SK-N-SH (cell line): ENCODE data around the gene MBLAC1. TPM values are rescaled to one million over a fixed set of nuclear protein-coding genes. Genes with fewer than 3 reads are reported as not detected.

Experiments
- CTCF ChIA-PET: fragments of 300-600, 350-600 bp; formaldehyde crosslinking; extraction: SDS; loops from one replicate; lab custom pipeline; 2021; lab: Yijun Ruan, JAX
- POLR2A ChIA-PET: fragments of 350-600 bp; sonication (Branson Sonifier 250); formaldehyde crosslinking; extraction: SDS; loops from one replicate; lab custom pipeline; 2020; ENCODE audit warnings: antibody characterized with exemption, inconsistent platforms; lab: Yijun Ruan, JAX
- DNase-seq: peaks from one replicate; pipeline ENCODE4 v3.0.0; 2012
- H2AFZ ChIP-seq: fragments of 200-600 bp; sonication (generic); 2 replicates; pipeline ENCODE4 v1.8.1; 2016; ENCODE audit warnings: antibody characterized with exemption, mild to moderate bottlenecking, low read depth
- H3F3A ChIP-seq: fragments of 200-600 bp; sonication (generic); replicated peaks from 2 replicates; pipeline ENCODE3; 2016; ENCODE audit warnings: antibody characterized with exemption, mild to moderate bottlenecking; ENCODE audit not compliant: insufficient read depth
- H3K27ac ChIP-seq, 2 experiments: fragments of 200-500 bp in 1 of 2; fragments of 200-600 bp in 1 of 2; sonication (Bioruptor generic) in 1 of 2; sonication (generic), shearing (Covaris generic) in 1 of 2; 2 replicates each; pipeline versions ENCODE4 v1.5.1 to v1.6.1; 2014 to 2016; ENCODE audit warnings: low read depth in 2 of 2, inconsistent platforms in 1 of 2, low read length in 1 of 2, mild to moderate bottlenecking in 1 of 2, mixed read lengths in 1 of 2
- H3K27me3 ChIP-seq: fragments of 200-600 bp; sonication (generic), shearing (Covaris generic); 2 replicates; pipeline ENCODE4 v1.6.1; 2016; ENCODE audit warnings: mixed run types; ENCODE audit not compliant: insufficient read depth
- H3K36me3 ChIP-seq, 2 experiments: fragments of 200-500 bp in 1 of 2; fragments of 200-600 bp in 1 of 2; sonication (Bioruptor generic) in 1 of 2; sonication (generic) in 1 of 2; replicated peaks in 1 of 2; 2 replicates each; pipeline versions ENCODE3 to v1.5.1; 2014 to 2016; ENCODE audit warnings: low read length in 1 of 2, mild to moderate bottlenecking in 1 of 2; ENCODE audit not compliant: insufficient read depth in 2 of 2, control insufficient read depth in 1 of 2
- H3K4me1 ChIP-seq, 2 experiments: fragments of 200-500 bp in 1 of 2; fragments of 200-600 bp in 1 of 2; sonication (Bioruptor generic) in 1 of 2; sonication (generic), shearing (Covaris generic) in 1 of 2; 2 replicates each; pipeline versions ENCODE4 v1.5.1 to v1.6.1; 2014 to 2016; ENCODE audit warnings: low read depth in 1 of 2, low read length in 1 of 2, mixed run types in 1 of 2; ENCODE audit not compliant: insufficient read depth in 2 of 2, control insufficient read depth in 1 of 2
- H3K4me2 ChIP-seq: fragments of 200-600 bp; sonication (generic), shearing (Covaris generic); 2 replicates; pipeline ENCODE4 v1.6.1; 2017; ENCODE audit warnings: mixed run types
- H3K4me3 ChIP-seq, 2 experiments: fragments of 200-500 bp in 1 of 2; fragments of 200-600 bp in 1 of 2; sonication (Bioruptor generic) in 1 of 2; sonication (generic), shearing (Covaris generic) in 1 of 2; 2 replicates each; pipeline versions ENCODE4 v1.5.1 to v1.8.1; 2014 to 2016; ENCODE audit warnings: low read depth in 2 of 2, inconsistent platforms in 1 of 2, low read length in 1 of 2, mild to moderate bottlenecking in 1 of 2, mixed read lengths in 1 of 2, moderate library complexity in 1 of 2
- H3K79me2 ChIP-seq: fragments of 200-600 bp; sonication (generic); 2 replicates; pipeline ENCODE4 v1.8.1; 2017; ENCODE audit warnings: mild to moderate bottlenecking; ENCODE audit not compliant: insufficient read depth
- H3K9ac ChIP-seq: fragments of 200-600 bp; sonication (generic); 2 replicates; pipeline ENCODE4 v1.6.1; 2017; ENCODE audit warnings: mixed run types
- H3K9me2 ChIP-seq: fragments of 200-600 bp; sonication (generic); 2 replicates; pipeline ENCODE4 v1.6.1; 2017; ENCODE audit warnings: mixed run types
- H3K9me3 ChIP-seq: fragments of 200-600 bp; sonication (generic); 2 replicates; pipeline ENCODE4 v1.6.1; 2017; ENCODE audit warnings: mixed run types, mild to moderate bottlenecking, moderate library complexity
- H4K20me1 ChIP-seq: fragments of 200-600 bp; sonication (generic); 2 replicates; pipeline ENCODE4 v1.6.1; 2017; ENCODE audit warnings: mild to moderate bottlenecking, mixed run types; ENCODE audit not compliant: insufficient read depth
- ELF1 ChIP-seq: IDR thresholded peaks from 2 replicates; pipeline ENCODE4 v1.4.0; 2012
- EZH2phosphoT487 ChIP-seq: fragments of 200-600 bp; sonication (generic); IDR thresholded peaks from 2 replicates; pipeline ENCODE4 v1.6.1; 2017; ENCODE audit warnings: low read depth, mixed run types, mild to moderate bottlenecking, antibody characterized with exemption, moderate library complexity, borderline replicate concordance
- GABPA ChIP-seq: IDR thresholded peaks from 2 replicates; pipeline ENCODE4 v1.4.0; 2012; ENCODE audit warnings: low read depth, mild to moderate bottlenecking
- GATA2 ChIP-seq: sonication (generic); formaldehyde crosslinking; IDR thresholded peaks from 2 replicates; pipeline ENCODE4 v1.5.0; 2020; ENCODE audit warnings: mild to moderate bottlenecking, missing genetic modification reagents
- JUND ChIP-seq: IDR thresholded peaks from 2 replicates; pipeline ENCODE4 v1.4.0; 2012
- MAX ChIP-seq: IDR thresholded peaks from 2 replicates; pipeline ENCODE4 v1.4.0; 2012; ENCODE audit warnings: low read depth
- NFIC ChIP-seq: IDR thresholded peaks from 2 replicates; pipeline ENCODE4 v1.4.0; 2012; ENCODE audit warnings: borderline replicate concordance
- RAD21 ChIP-seq: IDR thresholded peaks from 2 replicates; pipeline ENCODE4 v1.6.1; 2012; ENCODE audit warnings: mild to moderate bottlenecking, low read length
- RFX5 ChIP-seq: IDR thresholded peaks from 2 replicates; pipeline ENCODE4 v1.6.1; 2012; ENCODE audit warnings: mild to moderate bottlenecking, improper control_type of control experiment, low read length
- SIN3A ChIP-seq: IDR thresholded peaks from 2 replicates; pipeline ENCODE4 v1.6.1; 2012; ENCODE audit warnings: low read depth, mild to moderate bottlenecking, low read length, moderate library complexity, borderline replicate concordance
- TAF1 ChIP-seq: IDR thresholded peaks from 2 replicates; pipeline ENCODE4 v1.6.1; 2012; ENCODE audit warnings: low read depth, mild to moderate bottlenecking, low read length, moderate library complexity, borderline replicate concordance
- TCF12 ChIP-seq: IDR thresholded peaks from 2 replicates; pipeline ENCODE4 v1.4.0; 2012
- TEAD4 ChIP-seq: IDR thresholded peaks from 2 replicates; pipeline ENCODE4 v1.4.0; 2012; ENCODE audit warnings: mild to moderate bottlenecking, borderline replicate concordance; ENCODE audit not compliant: insufficient read depth
- USF1 ChIP-seq: IDR thresholded peaks from 2 replicates; pipeline ENCODE4 v1.4.0; 2012; ENCODE audit warnings: low read depth, borderline replicate concordance
- USF2 ChIP-seq: fragments of 150-350 bp; IDR thresholded peaks from 2 replicates; pipeline ENCODE4 v1.6.1; 2017; ENCODE audit warnings: antibody characterized with exemption, low read length, low read depth, borderline replicate concordance
- YY1 ChIP-seq: IDR thresholded peaks from 2 replicates; pipeline ENCODE4 v1.4.0; 2012; ENCODE audit warnings: low read depth, mild to moderate bottlenecking
- ZBTB33 ChIP-seq: IDR thresholded peaks from 2 replicates; pipeline ENCODE4 v1.4.0; 2012; ENCODE audit warnings: low read depth, borderline replicate concordance
- WGBS: methylation state at CpG from one replicate; pipeline ENCODE4 v1.1.6; 2017; ENCODE audit warnings: low lambda C conversion rate; 5-methylcytosine and 5-hydroxymethylcytosine counted together
- polyA plus RNA-seq, 3 experiments: library from polyadenylated mRNA; depleted of rRNA; stranded (reverse); fragments of >200 nt; gene quantifications; 2 replicates each; pipeline ENCODE4 v1.2.3, GENCODE V29; 2012

MBLAC1 gene
- polyA plus RNA-seq, 1 of the 3 experiments (the other 2 are of a cell fraction) = 4.4 TPM

GRCh38 chr7:100155553-100156317, 29.0 kb downstream of the MBLAC1 start:
- peaks cover 62% of the 10 kb centered on the region for H3K79me2 ChIP-seq
- peaks cover 37 to 39% of the 10 kb centered on the region in 2 experiments for H3K36me3 ChIP-seq
- CTCF ChIA-PET = interaction anchor here (1.1 to 3.9 kb wide), 3 partner anchors 24 to 61 kb away, joined by 3 to 33 read pairs (median 3); no protein-coding TSS in a partner anchor
- peaks cover 20% of the 10 kb centered on the region for H4K20me1 ChIP-seq
- H3K27me3 ChIP-seq = no peaks in the 10 kb centered on the region
- no peaks in the 10 kb centered on the region for H3K9me2 ChIP-seq
- H3K4me1 ChIP-seq = peaks cover 11 to 19% of the 10 kb centered on the region in 2 experiments; a peak in 2 of 4 replicates
- TF ChIP-seq ELF1 (no peak), GATA2 (CRISPR knock-in tag) (no peak), NFIC (no peak), MAX (no peak), GABPA (no peak), USF1 (no peak), TEAD4 (no peak), RAD21 (no peak), JUND (no peak)
- no peak overlapping the region for H3K27ac ChIP-seq
- POLR2A ChIA-PET = interaction anchor here (1.1 to 1.6 kb wide), 3 partner anchors 11 to 22 kb away, joined by 3 to 5 read pairs (median 5); partner anchors contain the start of genes GPC2 and STAG3
- H3K4me2 ChIP-seq = no peak overlapping the region
- 93% methylated on average over 20 of the region's 20 CpGs for WGBS
- peaks cover 15% of the 10 kb centered on the region for H3F3A ChIP-seq
- H3K9ac ChIP-seq = no peak overlapping the region
- H2AFZ ChIP-seq = no peak overlapping the region
- H3K4me3 ChIP-seq = no peak overlapping the region
- H3K9me3 ChIP-seq = no peaks in the 10 kb centered on the region
- peak; percentile 24 for DNase-seq

GRCh38 chr7:100156331-100157068, 29.7 kb downstream of the MBLAC1 start:
- H3K4me1 ChIP-seq = peaks cover 11 to 19% of the 10 kb centered on the region in 2 experiments; a peak in 2 of 4 replicates
- H3K79me2 ChIP-seq = peaks cover 54% of the 10 kb centered on the region
- peak overlapping the region; percentile 87 to 93; a peak in 2 of 4 replicates for H3K4me3 ChIP-seq
- peak; percentile 40 for DNase-seq
- CTCF ChIA-PET = interaction anchor here (0.6 to 3.9 kb wide), 5 partner anchors 25 to 540 kb away, joined by 3 to 33 read pairs (median 3); no protein-coding TSS in a partner anchor
- TF ChIP-seq USF1 (no peak), RFX5 (no peak), GABPA (no peak), EZH2phosphoT487 (no peak), SIN3A (no peak), ELF1 (no peak), GATA2 (CRISPR knock-in tag) (no peak), JUND (no peak), TAF1 (no peak), YY1 (no peak), USF2 (no peak), TCF12 (no peak), ZBTB33 (no peak), RAD21 (no peak), MAX (no peak)
- TF ChIP-seq, all 33 proteins: peak for 0
- Histone ChIP-seq H2AFZ (no peak overlapping the region), H4K20me1 (peaks cover 20% of the 10 kb centered on the region), H3K27ac (peak overlapping the region in 1 of 2 experiments; percentile 8; a peak in 1 of 4 replicates), H3K9me3 (no peaks in the 10 kb centered on the region), H3K27me3 (no peaks in the 10 kb centered on the region), H3K4me2 (peak overlapping the region; percentile 100), H3K9me2 (no peaks in the 10 kb centered on the region), H3F3A (peaks cover 15% of the 10 kb centered on the region), H3K36me3 (peaks cover 34 to 39% of the 10 kb centered on the region in 2 experiments), H3K9ac (peak overlapping the region; percentile 85; the same call in 1 of the 2 replicates)
- WGBS = 96% methylated on average over 16 of the region's 16 CpGs
- POLR2A ChIA-PET = interaction anchor here (0.6 to 4.3 kb wide), 6 partner anchors 8 to 39 kb away, joined by 3 to 25 read pairs (median 4); partner anchors contain the start of genes GAL3ST4, GPC2, LAMTOR4 and STAG3
